Pulmonary artery endothelial cell (primary cell): ENCODE measurements around the gene ENTPD2. TPM values are rescaled to one million over a fixed set of nuclear protein-coding genes. Genes with fewer than 3 reads are reported as not detected.

Experiments used
- DNase-seq: peaks from one replicate; pipeline ENCODE4 v3.0.0-alpha.2; 2011; ENCODE audit warnings: low read depth, low spot score
- total RNA-seq: library from RNA; depleted of rRNA; stranded (reverse); fragments of >200 nt; gene quantifications from 2 replicates; pipeline ENCODE4 v1.2.3, GENCODE V29; 2014

The ENTPD2 gene
- total RNA-seq, result not detected in 2 replicates

- no peak for DNase-seq
Measured at GRCh38 chr9:137053944-137054931, at the start of gene ENTPD2. ENTPD2 (minus strand) TSS chr9:137054061; CDS start chr9:137053997, 64 bp downstream.

- DNase-seq, result no peak
Measured at GRCh38 chr9:137103206-137103999, 49.5 kb upstream of the ENTPD2 start.

GRCh38 chr9:137099231-137099630 is 45.4 kb upstream of the ENTPD2 start:
- DNase-seq, result no peak

GRCh38 chr9:137097761-137098462 is 44.1 kb upstream of the ENTPD2 start:
- DNase-seq, result no peak

GRCh38 chr9:137096785-137097546 is 43.1 kb upstream of the ENTPD2 start:
- DNase-seq, result no peak

GRCh38 chr9:137095664-137096517 is 42.0 kb upstream of the ENTPD2 start:
- no peak for DNase-seq

- no peak for DNase-seq
Measured at GRCh38 chr9:137089232-137089947, 35.5 kb upstream of the ENTPD2 start.

GRCh38 chr9:137088121-137088520 is 34.3 kb upstream of the ENTPD2 start:
- no peak for DNase-seq

- DNase-seq, result no peak
Measured at GRCh38 chr9:137087409-137087925, 33.6 kb upstream of the ENTPD2 start.

GRCh38 chr9:137086531-137087408 is 32.9 kb upstream of the ENTPD2 start, which contains the start of gene MAN1B1:
MAN1B1 (plus strand) TSS chr9:137086985; CDS start chr9:137087000, 15 bp downstream.
- DNase-seq, result peak; percentile 94

GRCh38 chr9:137085920-137086530 is 32.2 kb upstream of the ENTPD2 start:
- DNase-seq, result no peak

GRCh38 chr9:137084526-137084925 is 30.7 kb upstream of the ENTPD2 start:
- DNase-seq, result no peak

GRCh38 chr9:137083394-137084004 is 29.6 kb upstream of the ENTPD2 start:
- DNase-seq, result peak; percentile 57

- no peak for DNase-seq
Measured at GRCh38 chr9:137082925-137083290, 29.0 kb upstream of the ENTPD2 start.

GRCh38 chr9:137082222-137082924 is 28.5 kb upstream of the ENTPD2 start:
- no peak for DNase-seq
